ENCODE measurements around the gene COMMD8. TPM values are rescaled to one million over a fixed set of nuclear protein-coding genes. Genes with fewer than 3 reads are reported as not detected.

The COMMD8 gene
- total RNA-seq, 1 donor from 2014 or later = 17.8 TPM

GRCh38 chr4:47471591-47471990 lies 8.1 kb upstream of the COMMD8 start:
- DNase-seq (ENCODE audit: low spot score) = no peak

- no peak for DNase-seq (ENCODE audit: low spot score)
These were observed 7.6 kb upstream of the COMMD8 start for GRCh38 chr4:47471064-47471463.

- DNase-seq (ENCODE audit: low spot score) = no peak
These were observed 6.4 kb upstream of the COMMD8 start for GRCh38 chr4:47469951-47470350.

GRCh38 chr4:47468706-47469365 lies 5.3 kb upstream of the COMMD8 start:
- no peak for DNase-seq (ENCODE audit: low spot score)

GRCh38 chr4:47466056-47466785 lies 2.7 kb upstream of the COMMD8 start:
- DNase-seq (ENCODE audit: low spot score) = no peak

- no peak for DNase-seq (ENCODE audit: low spot score)
These were observed 1.5 kb upstream of the COMMD8 start for GRCh38 chr4:47465004-47465403.

- no peak for DNase-seq (ENCODE audit: low spot score)
These were observed 685 bp downstream of the COMMD8 start for GRCh38 chr4:47462799-47463234.

- no peak for DNase-seq (ENCODE audit: low spot score)
These were observed 11.8 kb downstream of the COMMD8 start for GRCh38 chr4:47451657-47452056.

- no peak for DNase-seq (ENCODE audit: low spot score)
These were observed 19.5 kb downstream of the COMMD8 start for GRCh38 chr4:47444031-47444430.

- DNase-seq (ENCODE audit: low spot score) = no peak
These were observed 20.5 kb downstream of the COMMD8 start for GRCh38 chr4:47442980-47443379.

- DNase-seq (ENCODE audit: low spot score) = no peak
These were observed 28.6 kb downstream of the COMMD8 start for GRCh38 chr4:47434931-47435330.

- no peak for DNase-seq (ENCODE audit: low spot score)
These were observed 30.8 kb downstream of the COMMD8 start for GRCh38 chr4:47432749-47433148.

- no peak for DNase-seq (ENCODE audit: low spot score)
These were observed 35.6 kb downstream of the COMMD8 start for GRCh38 chr4:47427935-47428334.

- DNase-seq (ENCODE audit: low spot score) = no peak
These were observed 37.9 kb downstream of the COMMD8 start for GRCh38 chr4:47425628-47426027.

- no peak for DNase-seq (ENCODE audit: low spot score)
These were observed 44.2 kb downstream of the COMMD8 start for GRCh38 chr4:47419296-47419695.

- DNase-seq (ENCODE audit: low spot score) = no peak
These were observed 45.4 kb downstream of the COMMD8 start for GRCh38 chr4:47418147-47418546.

GRCh38 chr4:47415719-47416118 lies 47.8 kb downstream of the COMMD8 start:
- DNase-seq (ENCODE audit: low spot score) = no peak

GRCh38 chr4:47413521-47413920 lies 50.0 kb downstream of the COMMD8 start:
- no peak for DNase-seq (ENCODE audit: low spot score)

GRCh38 chr4:47410271-47410670 lies 53.2 kb downstream of the COMMD8 start:
- no peak for DNase-seq (ENCODE audit: low spot score)

GRCh38 chr4:47406408-47406807 lies 57.1 kb downstream of the COMMD8 start:
- DNase-seq (ENCODE audit: low spot score) = no peak

Measured in mucosa of gallbladder (tissue), 1 donor.